22Rv1 (cell line): ENCODE results near the gene ACP6.
A peak's percentile ranks its signal among the peaks of the same experiment; 100 is the strongest.

ENCODE experiments used
- H3K27ac ChIP-seq: fragments of 450-650 bp; 2 replicates; pipeline ENCODE4 v1.5.1; 2017
- CTCF ChIP-seq: fragments of 450-650 bp; IDR thresholded peaks from 2 replicates; pipeline ENCODE4 v1.5.1; 2017; ENCODE audit warnings: mild to moderate bottlenecking
- ZFX ChIP-seq: fragments of 450-650 bp; IDR thresholded peaks from 2 replicates; pipeline ENCODE4 v1.6.1; 2017; ENCODE audit warnings: antibody characterized with exemption, borderline replicate concordance

Gene ACP6

GRCh38 chr1:147627435-147628110 is 42.8 kb downstream of the ACP6 start:
- no peak overlapping the region for H3K27ac ChIP-seq
- no peak for TF ChIP-seq ZFX
- TF ChIP-seq CTCF: peak; percentile 98

- TF ChIP-seq ZFX (no peak), CTCF (no peak)
- peak overlapping the region; percentile 14 for H3K27ac ChIP-seq
Measured at GRCh38 chr1:147626739-147627138, 43.6 kb downstream of the ACP6 start.

- no peak for TF ChIP-seq ZFX
- TF ChIP-seq CTCF: no peak
- peak overlapping the region; percentile 14 for H3K27ac ChIP-seq
Measured at GRCh38 chr1:147626291-147626690, 44.0 kb downstream of the ACP6 start.

DNA sequence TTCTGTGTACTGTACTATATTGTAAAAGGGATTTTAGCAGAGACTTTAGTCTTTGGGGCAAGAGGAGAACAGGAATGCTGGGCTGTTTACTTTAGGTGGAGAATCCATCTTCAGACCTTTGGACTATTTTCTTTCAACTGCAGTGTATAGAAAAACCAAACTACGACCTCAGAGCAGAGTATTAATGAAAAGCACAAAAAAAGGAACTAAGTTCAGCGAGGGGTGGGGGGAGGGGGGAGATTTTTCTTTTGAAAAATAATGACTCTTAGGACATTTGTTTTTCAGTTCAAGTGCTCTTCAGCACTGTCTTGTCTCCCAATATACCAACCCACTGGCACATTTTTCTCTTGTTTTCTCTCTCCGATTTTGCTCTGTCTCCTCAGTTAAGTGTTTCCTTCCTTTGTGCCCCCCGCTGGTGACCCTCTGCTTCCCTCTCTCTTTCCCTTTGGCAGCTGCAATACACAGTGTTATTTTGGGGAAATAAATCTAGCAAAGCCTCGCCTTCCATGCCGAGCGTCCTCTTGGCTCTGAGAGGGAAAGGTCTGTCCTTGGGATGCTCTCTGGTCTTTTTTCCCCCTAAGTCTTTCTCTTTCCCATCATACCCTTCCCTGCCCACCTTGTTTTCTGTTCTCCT is 44.8 kb downstream of the ACP6 start:
- TF ChIP-seq ZFX (no peak), CTCF (no peak)
- H3K27ac ChIP-seq: no peak overlapping the region

GRCh38 chr1:147624529-147624928 is 45.8 kb downstream of the ACP6 start:
- no peak overlapping the region for H3K27ac ChIP-seq
- TF ChIP-seq CTCF: no peak
- no peak for TF ChIP-seq ZFX

- H3K27ac ChIP-seq: no peak overlapping the region
- TF ChIP-seq CTCF (no peak), ZFX (no peak)
Measured at GRCh38 chr1:147624011-147624410, 46.3 kb downstream of the ACP6 start.

- H3K27ac ChIP-seq: no peak overlapping the region
- TF ChIP-seq CTCF (no peak), ZFX (no peak)
Measured at GRCh38 chr1:147622731-147623130, 47.6 kb downstream of the ACP6 start.
